Panc1 (cell line): ENCODE results near the gene NIT2.

ENCODE experiments used
- POLR2AphosphoS5 ChIP-seq: IDR thresholded peaks from 2 replicates; pipeline ENCODE4 v1.6.1; 2012; ENCODE audit warnings: mild to moderate bottlenecking, low read depth, low read length, moderate library complexity
- REST ChIP-seq, 2 experiments: IDR thresholded peaks; 2 replicates each; pipeline ENCODE4 v1.6.1; 2011 to 2012; ENCODE audit warnings: low read depth in 2 of 2, control low read depth in 1 of 2, low read length in 1 of 2, mild to moderate bottlenecking in 1 of 2, moderate library complexity in 1 of 2; ENCODE audit not compliant: insufficient read depth in 1 of 2
- SIN3A ChIP-seq: IDR thresholded peaks from 2 replicates; pipeline ENCODE4 v1.6.1; 2012; ENCODE audit warnings: low read depth, mild to moderate bottlenecking, low read length, moderate library complexity, borderline replicate concordance; ENCODE audit not compliant: insufficient read depth
- TCF7L2 ChIP-seq: IDR thresholded peaks from 2 replicates; pipeline ENCODE4 v1.6.1; 2011; ENCODE audit warnings: mild to moderate bottlenecking, low read depth, low read length, inconsistent platforms
- TF ChIP-seq, protein P1 (sequence below): fragments of 450-650 bp; IDR thresholded peaks from 2 replicates; pipeline ENCODE4 v1.5.1; 2017; ENCODE audit warnings: mild to moderate bottlenecking

DNA sequence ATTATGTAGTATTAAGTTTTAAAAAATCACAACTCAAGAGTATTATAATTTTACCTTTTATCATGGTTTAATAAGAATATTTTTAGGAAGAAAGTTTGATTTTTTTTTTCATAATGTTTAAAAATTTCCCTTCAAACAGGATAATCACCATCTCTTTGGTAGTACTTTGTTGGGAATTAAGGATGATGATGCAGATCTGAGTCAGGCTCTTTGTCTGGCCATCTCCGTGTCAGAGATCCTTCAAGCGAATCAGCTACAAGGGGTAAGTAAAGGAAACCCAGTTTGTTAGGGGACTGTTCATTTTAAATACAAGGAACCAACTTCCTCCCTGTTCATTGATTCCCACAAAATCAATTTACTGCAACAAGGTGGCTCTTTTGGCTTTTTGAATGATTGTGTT is 36.8 kb upstream of the NIT2 start:
- TF ChIP-seq, protein P1, sequence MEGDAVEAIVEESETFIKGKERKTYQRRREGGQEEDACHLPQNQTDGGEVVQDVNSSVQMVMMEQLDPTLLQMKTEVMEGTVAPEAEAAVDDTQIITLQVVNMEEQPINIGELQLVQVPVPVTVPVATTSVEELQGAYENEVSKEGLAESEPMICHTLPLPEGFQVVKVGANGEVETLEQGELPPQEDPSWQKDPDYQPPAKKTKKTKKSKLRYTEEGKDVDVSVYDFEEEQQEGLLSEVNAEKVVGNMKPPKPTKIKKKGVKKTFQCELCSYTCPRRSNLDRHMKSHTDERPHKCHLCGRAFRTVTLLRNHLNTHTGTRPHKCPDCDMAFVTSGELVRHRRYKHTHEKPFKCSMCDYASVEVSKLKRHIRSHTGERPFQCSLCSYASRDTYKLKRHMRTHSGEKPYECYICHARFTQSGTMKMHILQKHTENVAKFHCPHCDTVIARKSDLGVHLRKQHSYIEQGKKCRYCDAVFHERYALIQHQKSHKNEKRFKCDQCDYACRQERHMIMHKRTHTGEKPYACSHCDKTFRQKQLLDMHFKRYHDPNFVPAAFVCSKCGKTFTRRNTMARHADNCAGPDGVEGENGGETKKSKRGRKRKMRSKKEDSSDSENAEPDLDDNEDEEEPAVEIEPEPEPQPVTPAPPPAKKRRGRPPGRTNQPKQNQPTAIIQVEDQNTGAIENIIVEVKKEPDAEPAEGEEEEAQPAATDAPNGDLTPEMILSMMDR, result no peak
- no peak for TF ChIP-seq SIN3A
- TF ChIP-seq POLR2AphosphoS5, result no peak
- TF ChIP-seq REST (IDR thresholded peaks at IDR 0.05; ENCODE audit: insufficient read depth in 1 of 2, low read depth in 2 of 2, low read length in 1 of 2), result no peak
- TF ChIP-seq TCF7L2, result no peak
